CD14-positive monocyte (primary cell): ENCODE measurements around the gene SH3RF3. TPM values are rescaled to one million over a fixed set of nuclear protein-coding genes. Genes with fewer than 3 reads are reported as not detected.
A peak's percentile ranks its signal among the peaks of the same experiment; 100 is the strongest.

Experiments
- DNase-seq, 3 donors: peaks; one replicate each; pipeline ENCODE4 v3.0.0-alpha.2; 2011 to 2022
- H2AFZ ChIP-seq: 2 replicates; pipeline ENCODE4 v1.6.0; 2012; ENCODE audit warnings: mild to moderate bottlenecking, low read depth, low read length, inconsistent platforms; ENCODE audit not compliant: insufficient read depth, poor library complexity, severe bottlenecking
- H3K27ac ChIP-seq, 2 donors: 1 replicate in 1 of 2; 2 replicates in 1 of 2; pipeline ENCODE4 v1.5.1; 2012 to 2013; ENCODE audit warnings: low read length in 2 of 2, control low read depth in 1 of 2, inconsistent platforms in 1 of 2, low read depth in 1 of 2, mild to moderate bottlenecking in 1 of 2
- H3K27me3 ChIP-seq, 2 donors: one replicate each; pipeline versions ENCODE4 v1.6.0 to v1.6.1; 2011 to 2013; ENCODE audit warnings: low read length in 2 of 2; ENCODE audit not compliant: control insufficient read depth in 2 of 2, insufficient read depth in 2 of 2
- H3K36me3 ChIP-seq, 2 donors: replicated peaks in 1 of 2; 1 replicate in 1 of 2; 2 replicates in 1 of 2; pipeline versions ENCODE4 v1.5.1 to v1.6.1; 2012 to 2013; ENCODE audit warnings: low read length in 2 of 2, control low read depth in 1 of 2, inconsistent platforms in 1 of 2, mild to moderate bottlenecking in 1 of 2; ENCODE audit not compliant: insufficient read depth in 2 of 2, control insufficient read depth in 1 of 2
- H3K4me1 ChIP-seq, 2 donors: 1 replicate in 1 of 2; 2 replicates in 1 of 2; pipeline versions ENCODE4 v1.5.1 to v1.6.1; 2012 to 2013; ENCODE audit warnings: low read length in 2 of 2, control low read depth in 1 of 2, inconsistent platforms in 1 of 2, mild to moderate bottlenecking in 1 of 2, moderate library complexity in 1 of 2; ENCODE audit not compliant: insufficient read depth in 2 of 2, control insufficient read depth in 1 of 2
- H3K4me2 ChIP-seq: replicated peaks from 2 replicates; pipeline ENCODE3; 2012; ENCODE audit warnings: low read length, moderate library complexity, mild to moderate bottlenecking; ENCODE audit not compliant: poor library complexity, severe bottlenecking; ENCODE audit errors: extremely low read depth
- H3K4me3 ChIP-seq, 3 experiments: fragments of 200-600 bp in 1 of 3; sonication (generic) in 1 of 3; replicated peaks in 1 of 3; 1 replicate in 2 of 3; 2 replicates in 1 of 3; pipeline ENCODE4 v1.5.1; 2011 to 2013; ENCODE audit warnings: low read length in 3 of 3, mild to moderate bottlenecking in 3 of 3, control low read depth in 2 of 3, low read depth in 2 of 3, inconsistent platforms in 1 of 3, moderate library complexity in 1 of 3
- H3K79me2 ChIP-seq: 2 replicates; pipeline ENCODE4 v1.6.0; 2012; ENCODE audit warnings: mild to moderate bottlenecking, control low read depth, inconsistent platforms, low read length, moderate library complexity; ENCODE audit not compliant: insufficient read depth
- H3K9ac ChIP-seq: 2 replicates; pipeline ENCODE4 v1.6.0; 2017; ENCODE audit warnings: low read length, mild to moderate bottlenecking; ENCODE audit not compliant: insufficient read depth, poor library complexity, severe bottlenecking
- H3K9me3 ChIP-seq, 2 donors: replicated peaks in 1 of 2; 1 replicate in 1 of 2; 2 replicates in 1 of 2; pipeline versions ENCODE4 v1.5.1 to v1.6.1; 2012 to 2013; ENCODE audit warnings: low read length in 2 of 2, control low read depth in 1 of 2; ENCODE audit not compliant: control insufficient read depth in 1 of 2, insufficient read depth in 1 of 2
- H4K20me1 ChIP-seq: 2 replicates; pipeline ENCODE4 v1.6.0; 2012; ENCODE audit warnings: mild to moderate bottlenecking, low read length, control low read depth, moderate library complexity; ENCODE audit not compliant: insufficient read depth
- H3K27ac Mint-ChIP-seq, 7 donors: one replicate each; pipeline ENCODE4 v1.8.0; 2020; ENCODE audit warnings: mild to moderate bottlenecking in 7 of 7, mixed read lengths in 7 of 7, moderate library complexity in 6 of 7, inconsistent platforms in 2 of 7
- H3K27me3 Mint-ChIP-seq, 3 donors: one replicate each; pipeline ENCODE4 v1.8.0; 2021 to 2022; ENCODE audit warnings: low read depth in 3 of 3, mild to moderate bottlenecking in 3 of 3, mixed read lengths in 3 of 3, moderate library complexity in 3 of 3, inconsistent platforms in 1 of 3
- H3K36me3 Mint-ChIP-seq, 2 donors: one replicate each; pipeline ENCODE4 v1.8.0; 2020; ENCODE audit warnings: mixed read lengths in 2 of 2, inconsistent platforms in 1 of 2, mild to moderate bottlenecking in 1 of 2
- H3K4me1 Mint-ChIP-seq: one replicate; pipeline ENCODE4 v1.8.0; 2020; ENCODE audit warnings: mild to moderate bottlenecking, mixed read lengths
- H3K4me3 Mint-ChIP-seq, 2 donors: one replicate each; pipeline ENCODE4 v1.8.0; 2020; ENCODE audit warnings: mild to moderate bottlenecking in 2 of 2, mixed read lengths in 2 of 2, moderate library complexity in 1 of 2
- H3K9me3 Mint-ChIP-seq, 7 donors: one replicate each; pipeline ENCODE4 v1.8.0; 2020 to 2022; ENCODE audit warnings: mixed read lengths in 7 of 7, mild to moderate bottlenecking in 6 of 7, moderate library complexity in 6 of 7, inconsistent platforms in 2 of 7
- WGBS: methylation state at CpG from one replicate; pipeline ENCODE4 v1.1.5; 2013; ENCODE audit warnings: missing lambda C conversion rate; ENCODE audit not compliant: insufficient coverage; 5-methylcytosine and 5-hydroxymethylcytosine counted together
- intact Hi-C, 2 donors: fragments of 100-400 bp; cut with micrococcal nuclease; formaldehyde crosslinking; loops; one replicate each; pipeline versions ENCODE4 v1.15.0 to v1.15.1; 2023
- polyA plus RNA-seq, 3 donors: library from polyadenylated mRNA; depleted of rRNA in 1 of 3; unstranded in 2 of 3; stranded (reverse) in 1 of 3; fragments of 300-500 nt in 2 of 3; fragments of >200 nt in 1 of 3; fragmentation: Illumina TruSeq in 2 of 3; gene quantifications; 1 replicate in 2 of 3; 2 replicates in 1 of 3; pipeline ENCODE4 v1.2.3, GENCODE V29; 2012 to 2021
- TF ChIP-seq, protein P1 (sequence below): fragments of 200-600 bp; IDR thresholded peaks from one replicate; pipeline ENCODE4 v1.8.0; 2022; ENCODE audit warnings: antibody characterized with exemption, mild to moderate bottlenecking

SH3RF3 gene
- polyA plus RNA-seq, 3 donors: 0.25 to 0.75 (median 0.34) TPM

DNA sequence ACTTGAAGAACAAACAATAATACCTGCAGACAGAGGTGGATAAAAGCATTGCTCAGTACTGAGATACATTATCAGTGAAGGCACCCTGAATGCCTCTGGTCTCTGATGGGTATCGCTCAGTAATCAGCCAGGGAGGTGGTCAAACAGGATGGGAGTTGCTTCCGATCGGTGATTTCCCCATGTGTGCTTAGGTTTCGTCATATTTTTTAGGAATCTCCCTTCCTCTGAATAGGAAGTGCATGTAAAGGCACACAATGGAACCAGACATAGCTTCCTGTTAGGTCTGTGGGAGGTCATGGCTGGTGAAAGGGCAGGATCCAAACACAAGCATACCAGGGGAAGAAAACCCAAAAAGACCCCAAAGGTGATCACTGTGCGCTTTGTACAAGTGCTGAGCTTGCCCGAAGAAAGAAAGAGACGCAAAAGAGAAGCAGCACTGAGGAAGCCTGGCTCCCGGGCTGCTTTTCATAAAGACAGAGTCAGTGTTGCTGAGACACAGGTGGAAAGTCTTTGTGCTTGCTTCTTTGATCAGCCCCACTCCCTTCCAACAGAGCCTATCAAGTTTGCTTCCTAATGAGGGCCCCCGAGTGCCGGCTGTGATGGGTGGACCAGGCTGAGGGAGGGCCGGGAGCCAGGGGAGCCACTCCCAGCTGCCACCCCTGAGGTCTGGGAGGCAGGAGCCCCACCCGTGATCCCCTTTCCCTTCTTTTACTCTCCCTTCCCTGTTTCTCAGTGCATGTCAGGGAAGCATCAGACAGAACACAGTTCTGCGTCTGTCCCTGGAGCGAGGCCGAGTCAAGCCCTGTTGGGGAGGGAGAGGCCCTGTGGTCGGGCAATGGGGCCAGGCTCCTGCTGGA lies 138.2 kb downstream of the SH3RF3 start:
- Histone ChIP-seq H3K79me2 (no peaks in the 10 kb centered on the region), H3K27ac (peak overlapping the region; percentile 27 to 68), H3K4me1 (peaks cover 19 to 29% of the 10 kb centered on the region in 2 donors), H2AFZ (no peak overlapping the region), H3K27me3 (no peaks in the 10 kb centered on the region), H4K20me1 (no peaks in the 10 kb centered on the region), H3K36me3 (no peaks in the 10 kb centered on the region), H3K4me3 (peak overlapping the region in 1 of 3 experiments; percentile 24), H3K9me3 (no peaks in the 10 kb centered on the region), H3K9ac (no peak overlapping the region), H3K4me2 (peak overlapping the region; percentile 56)
- no peaks in the 10 kb centered on the region for H3K9me3 Mint-ChIP-seq
- H3K4me3 Mint-ChIP-seq: peak overlapping the region in 1 of 2 donors; percentile 69
- H3K4me1 Mint-ChIP-seq: peaks cover 31% of the 10 kb centered on the region
- TF ChIP-seq, protein P1, sequence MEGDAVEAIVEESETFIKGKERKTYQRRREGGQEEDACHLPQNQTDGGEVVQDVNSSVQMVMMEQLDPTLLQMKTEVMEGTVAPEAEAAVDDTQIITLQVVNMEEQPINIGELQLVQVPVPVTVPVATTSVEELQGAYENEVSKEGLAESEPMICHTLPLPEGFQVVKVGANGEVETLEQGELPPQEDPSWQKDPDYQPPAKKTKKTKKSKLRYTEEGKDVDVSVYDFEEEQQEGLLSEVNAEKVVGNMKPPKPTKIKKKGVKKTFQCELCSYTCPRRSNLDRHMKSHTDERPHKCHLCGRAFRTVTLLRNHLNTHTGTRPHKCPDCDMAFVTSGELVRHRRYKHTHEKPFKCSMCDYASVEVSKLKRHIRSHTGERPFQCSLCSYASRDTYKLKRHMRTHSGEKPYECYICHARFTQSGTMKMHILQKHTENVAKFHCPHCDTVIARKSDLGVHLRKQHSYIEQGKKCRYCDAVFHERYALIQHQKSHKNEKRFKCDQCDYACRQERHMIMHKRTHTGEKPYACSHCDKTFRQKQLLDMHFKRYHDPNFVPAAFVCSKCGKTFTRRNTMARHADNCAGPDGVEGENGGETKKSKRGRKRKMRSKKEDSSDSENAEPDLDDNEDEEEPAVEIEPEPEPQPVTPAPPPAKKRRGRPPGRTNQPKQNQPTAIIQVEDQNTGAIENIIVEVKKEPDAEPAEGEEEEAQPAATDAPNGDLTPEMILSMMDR: no peak
- no peaks in the 10 kb centered on the region for H3K36me3 Mint-ChIP-seq
- 41% methylated on average over 8 of the region's 16 CpGs for WGBS
- peaks cover 5 to 6% (median 5%) of the 10 kb centered on the region in 3 donors for H3K27me3 Mint-ChIP-seq
- peak; percentile 85 to 94 (median 87) for DNase-seq
- peak overlapping the region; percentile 70 to 92 (median 86) for H3K27ac Mint-ChIP-seq
- intact Hi-C loops: no loop called here

DNA sequence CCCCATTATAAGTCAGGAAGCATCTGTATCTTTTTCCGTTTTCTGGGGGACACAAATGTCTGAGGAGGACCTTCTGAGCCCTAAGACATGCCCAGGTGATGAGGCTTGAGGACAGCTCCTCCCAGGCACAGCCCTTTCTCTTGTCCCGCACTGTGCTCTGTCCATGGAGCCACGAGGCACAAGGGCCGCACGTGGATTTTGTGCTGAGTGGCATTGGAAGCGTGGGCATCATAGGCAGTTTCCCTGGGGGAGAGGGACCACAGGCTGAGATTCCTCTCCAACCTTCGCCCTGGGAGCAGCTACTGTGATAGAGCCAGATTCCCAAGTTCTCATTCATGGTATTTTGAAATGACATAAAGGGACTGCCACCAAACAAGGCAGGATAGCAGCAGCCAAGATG lies 139.9 kb downstream of the SH3RF3 start:
- TF ChIP-seq, protein P1: no peak
- intact Hi-C loops: no loop called here
- H3K36me3 Mint-ChIP-seq: no peaks in the 10 kb centered on the region
- Histone ChIP-seq H4K20me1 (no peaks in the 10 kb centered on the region), H3K4me1 (peaks cover 19 to 29% of the 10 kb centered on the region in 2 donors), H2AFZ (no peak overlapping the region), H3K9me3 (no peaks in the 10 kb centered on the region), H3K36me3 (no peaks in the 10 kb centered on the region), H3K4me2 (no peak overlapping the region), H3K27me3 (no peaks in the 10 kb centered on the region), H3K27ac (no peak overlapping the region), H3K79me2 (no peaks in the 10 kb centered on the region), H3K9ac (no peak overlapping the region), H3K4me3 (no peak overlapping the region)
- H3K4me3 Mint-ChIP-seq: no peak overlapping the region
- H3K9me3 Mint-ChIP-seq: no peaks in the 10 kb centered on the region
- peak overlapping the region in 2 of 7 donors; percentile 19 to 71 for H3K27ac Mint-ChIP-seq
- H3K4me1 Mint-ChIP-seq: peaks cover 33% of the 10 kb centered on the region
- 92% methylated on average over 7 of the region's 7 CpGs for WGBS
- H3K27me3 Mint-ChIP-seq: peaks cover 4 to 5% (median 4%) of the 10 kb centered on the region in 3 donors
- DNase-seq: no peak
